Hepatic stellate cell (primary cell): ENCODE results near the gene EPHX1.
A peak's percentile ranks its signal among the peaks of the same experiment; 100 is the strongest.
"Not testable (repeated sequence)": the region's sequence is repeated elsewhere in the genome, so short reads cannot be mapped to it uniquely, and the experiment has no call there.

Source experiments
- DNase-seq: peaks from one replicate; pipeline ENCODE4 v3.0.0; 2011; ENCODE audit warnings: low spot score

Gene EPHX1

GRCh38 chr1:225777583-225778336, 32.2 kb upstream of the EPHX1 start, which contains the start of gene SRP9:
Gene SRP9 (plus strand): TSS chr1:225777826. CDS start chr1:225777941, 115 bp downstream.
- DNase-seq = peak; percentile 97

GRCh38 chr1:225778337-225778669, 31.6 kb upstream of the EPHX1 start:
- DNase-seq = no peak

GRCh38 chr1:225779165-225779564, 30.8 kb upstream of the EPHX1 start:
- DNase-seq = not testable (repeated sequence)

- no peak for DNase-seq
Observed at GRCh38 chr1:225780134-225780533, 29.8 kb upstream of the EPHX1 start.

GRCh38 chr1:225780630-225781029, 29.3 kb upstream of the EPHX1 start:
- DNase-seq = no peak

GRCh38 chr1:225789142-225789541, 20.8 kb upstream of the EPHX1 start:
- DNase-seq = not testable (repeated sequence)

- no peak for DNase-seq
Observed at GRCh38 chr1:225794954-225795353, 15.0 kb upstream of the EPHX1 start.

GRCh38 chr1:225796097-225796496, 13.8 kb upstream of the EPHX1 start:
- DNase-seq = not testable (repeated sequence)

- not testable (repeated sequence) for DNase-seq
Observed at GRCh38 chr1:225801146-225801545, 8.8 kb upstream of the EPHX1 start.

- DNase-seq = no peak
Observed at GRCh38 chr1:225806249-225806648, 3.7 kb upstream of the EPHX1 start.

- DNase-seq = not testable (repeated sequence)
Observed at GRCh38 chr1:225806736-225807135, 3.2 kb upstream of the EPHX1 start.

GRCh38 chr1:225808136-225808535, 1.8 kb upstream of the EPHX1 start:
- DNase-seq = no peak

GRCh38 chr1:225810579-225811538, 935 bp downstream of the EPHX1 start:
- DNase-seq = not testable (repeated sequence)

GRCh38 chr1:225811622-225812487, 1.9 kb downstream of the EPHX1 start:
- no peak for DNase-seq

- DNase-seq = peak; percentile 39
Observed at GRCh38 chr1:225812488-225813213, 2.7 kb downstream of the EPHX1 start.

GRCh38 chr1:225813214-225813964, 3.5 kb downstream of the EPHX1 start:
- DNase-seq = peak; percentile 78

GRCh38 chr1:225814381-225814780, 4.5 kb downstream of the EPHX1 start:
- DNase-seq = no peak

- DNase-seq = not testable (repeated sequence)
Observed at GRCh38 chr1:225815090-225815489, 5.2 kb downstream of the EPHX1 start.

GRCh38 chr1:225815526-225816178, 5.7 kb downstream of the EPHX1 start:
- no peak for DNase-seq
